GM12864 (cell line): ENCODE results near the gene IQSEC1.

ENCODE experiments used
- DNase-seq: peaks from one replicate; pipeline ENCODE4 v3.0.0-alpha.2; 2011; ENCODE audit warnings: low read depth
- H3K4me3 ChIP-seq: 2 replicates; pipeline ENCODE4 v1.5.1; 2011; ENCODE audit warnings: mild to moderate bottlenecking, low read depth, low read length, control low read depth
- TF ChIP-seq, protein P1 (sequence below): IDR thresholded peaks from 2 replicates; pipeline ENCODE4 v1.5.1; 2011; ENCODE audit warnings: low read depth, mild to moderate bottlenecking, moderate library complexity, low read length, control low read depth, inconsistent platforms; ENCODE audit errors: missing control alignments

IQSEC1 gene

DNA sequence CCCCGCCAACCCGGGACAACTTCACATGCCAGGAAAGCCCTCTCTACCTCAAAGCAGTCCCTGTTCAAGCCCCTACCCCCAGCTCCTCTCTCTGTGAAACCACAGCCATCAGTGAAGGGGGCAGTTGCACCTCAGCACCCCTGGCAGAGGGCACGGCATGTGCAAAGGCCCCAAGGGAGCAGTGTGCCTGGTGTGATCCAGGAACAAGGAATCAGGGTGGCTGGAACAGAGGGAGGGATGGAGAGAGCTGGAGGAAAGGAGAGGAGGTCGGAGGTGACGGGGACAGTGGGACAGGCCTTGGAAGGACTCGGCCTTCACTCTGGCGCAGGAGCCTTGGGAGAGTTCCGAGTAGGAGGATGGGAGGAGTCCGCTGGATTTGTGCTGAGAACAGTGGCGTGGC lies 26.5 kb upstream of the IQSEC1 start:
- no peak for DNase-seq
- H3K4me3 ChIP-seq = no peak overlapping the region
- TF ChIP-seq, protein P1, sequence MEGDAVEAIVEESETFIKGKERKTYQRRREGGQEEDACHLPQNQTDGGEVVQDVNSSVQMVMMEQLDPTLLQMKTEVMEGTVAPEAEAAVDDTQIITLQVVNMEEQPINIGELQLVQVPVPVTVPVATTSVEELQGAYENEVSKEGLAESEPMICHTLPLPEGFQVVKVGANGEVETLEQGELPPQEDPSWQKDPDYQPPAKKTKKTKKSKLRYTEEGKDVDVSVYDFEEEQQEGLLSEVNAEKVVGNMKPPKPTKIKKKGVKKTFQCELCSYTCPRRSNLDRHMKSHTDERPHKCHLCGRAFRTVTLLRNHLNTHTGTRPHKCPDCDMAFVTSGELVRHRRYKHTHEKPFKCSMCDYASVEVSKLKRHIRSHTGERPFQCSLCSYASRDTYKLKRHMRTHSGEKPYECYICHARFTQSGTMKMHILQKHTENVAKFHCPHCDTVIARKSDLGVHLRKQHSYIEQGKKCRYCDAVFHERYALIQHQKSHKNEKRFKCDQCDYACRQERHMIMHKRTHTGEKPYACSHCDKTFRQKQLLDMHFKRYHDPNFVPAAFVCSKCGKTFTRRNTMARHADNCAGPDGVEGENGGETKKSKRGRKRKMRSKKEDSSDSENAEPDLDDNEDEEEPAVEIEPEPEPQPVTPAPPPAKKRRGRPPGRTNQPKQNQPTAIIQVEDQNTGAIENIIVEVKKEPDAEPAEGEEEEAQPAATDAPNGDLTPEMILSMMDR = no peak

DNA sequence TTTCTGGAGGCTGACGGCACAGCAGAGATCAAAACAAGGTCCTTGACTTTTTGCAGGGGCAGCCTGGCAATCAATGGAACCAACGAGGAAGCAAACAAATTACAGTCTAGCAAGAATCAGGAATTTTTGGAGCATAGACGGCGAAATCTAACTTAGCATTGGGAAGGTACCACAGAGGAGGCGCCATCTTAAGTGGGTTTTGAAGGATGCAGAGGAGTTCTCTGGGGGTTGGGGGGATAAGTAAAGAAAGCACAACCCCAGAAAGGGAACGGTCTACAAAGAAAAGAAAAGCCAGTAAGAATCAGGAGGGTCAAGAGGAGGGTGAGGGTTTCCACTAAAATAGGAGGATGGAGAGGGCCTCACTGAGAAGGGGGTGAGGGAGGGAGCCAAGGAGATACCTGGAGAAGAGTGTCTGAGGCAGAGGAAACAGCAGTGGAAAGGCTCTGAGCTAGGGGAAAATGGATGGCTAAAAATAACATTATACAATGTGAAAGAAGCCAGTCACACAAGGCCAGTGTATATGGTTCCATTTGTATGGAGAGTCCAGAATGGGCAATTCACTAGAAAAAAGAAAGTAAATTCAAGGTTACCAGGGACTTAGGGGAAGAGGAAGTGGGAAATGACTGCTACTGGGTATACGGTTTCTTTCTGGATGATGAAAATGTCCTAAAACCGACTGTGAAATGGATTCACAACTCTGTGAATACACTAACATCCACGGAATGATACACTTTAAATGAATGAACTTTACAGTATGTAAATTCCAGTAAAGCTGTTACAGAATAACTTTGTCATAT lies 25.2 kb upstream of the IQSEC1 start:
- TF ChIP-seq, protein P1 = no peak
- H3K4me3 ChIP-seq = no peak overlapping the region
- no peak for DNase-seq

DNA sequence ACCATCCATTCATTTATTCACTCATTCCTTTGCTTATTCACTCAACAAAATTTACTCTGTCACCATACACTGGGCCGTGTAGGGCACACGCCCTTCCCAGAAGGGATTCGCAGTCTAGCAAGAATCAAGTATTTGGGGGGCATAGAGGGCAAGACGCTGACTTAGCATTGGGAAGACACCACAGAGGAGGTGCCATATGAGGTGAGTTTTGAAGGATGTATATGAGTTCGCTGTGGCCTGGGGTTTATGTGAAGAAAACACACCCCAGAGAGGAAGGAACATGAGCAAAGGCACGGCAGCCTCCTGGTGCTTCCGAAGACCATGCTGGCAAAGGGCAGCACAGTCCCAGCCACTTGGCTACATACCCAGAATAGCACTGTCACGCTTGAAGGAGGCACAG lies 23.1 kb upstream of the IQSEC1 start:
- DNase-seq = no peak
- no peak overlapping the region for H3K4me3 ChIP-seq
- TF ChIP-seq, protein P1 = no peak

DNA sequence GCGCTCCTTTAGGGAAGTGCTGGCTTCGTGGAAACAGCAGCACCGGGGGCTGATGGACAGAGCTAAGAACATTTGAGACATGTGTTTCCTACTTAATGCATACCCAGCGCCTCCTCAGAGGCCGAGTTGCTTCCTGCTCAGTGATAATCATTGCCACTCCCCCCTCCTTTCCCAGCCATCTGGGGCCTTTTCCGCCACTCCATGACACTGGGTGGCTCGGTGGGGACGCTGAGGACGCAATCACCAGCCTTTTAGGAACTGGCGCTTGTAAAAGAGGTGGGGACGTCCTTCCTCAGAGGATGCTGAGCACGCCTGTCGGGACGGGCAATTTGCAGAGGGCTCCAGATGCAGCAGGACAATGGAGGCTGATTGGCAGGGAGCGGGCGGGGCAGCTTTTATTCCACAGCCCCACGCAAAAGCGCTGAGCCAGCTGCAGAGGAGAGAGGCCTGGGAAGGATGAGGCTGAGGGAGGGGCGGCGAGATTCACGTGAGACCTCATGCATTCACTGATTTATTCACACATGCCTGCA lies 22.2 kb upstream of the IQSEC1 start:
- no peak for DNase-seq
- H3K4me3 ChIP-seq = no peak overlapping the region
- TF ChIP-seq, protein P1 = no peak

DNA sequence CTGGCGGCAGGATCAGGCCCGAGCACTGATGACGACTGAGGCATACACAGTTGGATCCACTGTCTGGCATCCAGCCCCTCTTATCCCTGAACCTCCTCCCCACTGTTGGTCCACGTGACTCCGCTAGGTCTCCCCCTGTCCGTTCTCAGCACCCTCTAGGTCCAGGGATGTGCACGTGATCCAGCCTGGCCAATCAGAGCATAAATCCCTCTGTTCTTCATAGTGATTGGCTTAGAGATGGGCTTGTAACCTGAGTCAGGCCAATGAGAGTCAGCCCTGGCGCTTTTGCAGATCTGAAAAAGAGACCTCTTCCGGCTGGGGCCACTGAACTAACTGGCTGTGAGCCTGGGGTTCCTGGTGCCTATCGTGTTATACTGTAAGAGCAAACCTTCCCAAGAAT lies 20.5 kb upstream of the IQSEC1 start:
- TF ChIP-seq, protein P1 = no peak
- no peak overlapping the region for H3K4me3 ChIP-seq
- DNase-seq = no peak

DNA sequence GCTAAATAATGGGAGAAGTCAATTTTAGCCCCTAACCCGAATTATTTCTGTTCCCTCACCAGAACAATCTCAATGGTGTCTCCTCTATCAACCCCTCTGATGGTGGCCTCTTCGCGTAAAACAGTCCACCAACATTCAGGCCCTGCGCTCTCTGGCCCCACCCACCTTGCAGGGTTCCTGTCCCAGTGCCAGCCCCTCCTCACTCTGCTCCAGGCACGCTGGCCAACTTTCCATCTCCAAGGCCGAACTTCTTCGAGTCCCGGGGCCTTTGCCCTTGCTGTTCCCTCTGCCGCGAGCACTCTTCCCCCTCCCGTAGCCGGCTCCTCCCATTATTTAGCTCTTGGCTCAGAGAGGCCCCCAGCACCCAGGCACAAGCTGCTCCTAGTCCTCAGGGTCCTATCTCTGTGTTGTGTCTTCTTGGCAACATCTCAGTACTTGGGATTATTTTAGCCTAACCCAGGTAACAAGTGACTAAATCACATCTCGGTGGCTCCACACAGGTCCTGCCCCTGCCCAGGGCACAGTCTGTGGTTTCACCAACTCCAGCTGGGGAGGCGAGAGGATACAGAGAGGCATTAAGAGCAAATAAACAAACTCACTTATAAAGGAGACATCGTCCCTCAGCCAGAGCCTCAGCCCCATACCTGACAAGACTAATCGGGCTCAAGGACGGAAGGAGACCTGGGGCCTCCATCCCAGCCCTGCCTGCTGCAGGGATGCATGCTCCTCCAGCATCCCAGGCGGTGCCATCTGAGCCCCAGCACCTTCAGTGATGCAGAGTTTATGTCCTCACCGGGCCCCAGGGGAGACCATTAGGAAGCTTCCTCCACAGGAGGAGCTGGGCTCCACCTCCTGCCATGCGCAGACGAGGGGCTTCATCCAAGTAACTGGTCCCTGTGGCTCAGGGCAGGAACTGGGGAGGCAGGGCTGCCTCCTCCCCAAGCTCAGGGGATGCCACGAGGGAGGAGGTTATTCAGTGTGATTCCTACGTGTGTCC lies 19.7 kb upstream of the IQSEC1 start:
- TF ChIP-seq, protein P1 = no peak
- DNase-seq = no peak
- H3K4me3 ChIP-seq = no peak overlapping the region
